ENCODE data around the gene BCL2L2.

GRCh38 chr14:23302290-23303225 is 4.1 kb upstream of the BCL2L2 start, which contains the start of gene PPP1R3E:
- TF ChIP-seq, protein P1, sequence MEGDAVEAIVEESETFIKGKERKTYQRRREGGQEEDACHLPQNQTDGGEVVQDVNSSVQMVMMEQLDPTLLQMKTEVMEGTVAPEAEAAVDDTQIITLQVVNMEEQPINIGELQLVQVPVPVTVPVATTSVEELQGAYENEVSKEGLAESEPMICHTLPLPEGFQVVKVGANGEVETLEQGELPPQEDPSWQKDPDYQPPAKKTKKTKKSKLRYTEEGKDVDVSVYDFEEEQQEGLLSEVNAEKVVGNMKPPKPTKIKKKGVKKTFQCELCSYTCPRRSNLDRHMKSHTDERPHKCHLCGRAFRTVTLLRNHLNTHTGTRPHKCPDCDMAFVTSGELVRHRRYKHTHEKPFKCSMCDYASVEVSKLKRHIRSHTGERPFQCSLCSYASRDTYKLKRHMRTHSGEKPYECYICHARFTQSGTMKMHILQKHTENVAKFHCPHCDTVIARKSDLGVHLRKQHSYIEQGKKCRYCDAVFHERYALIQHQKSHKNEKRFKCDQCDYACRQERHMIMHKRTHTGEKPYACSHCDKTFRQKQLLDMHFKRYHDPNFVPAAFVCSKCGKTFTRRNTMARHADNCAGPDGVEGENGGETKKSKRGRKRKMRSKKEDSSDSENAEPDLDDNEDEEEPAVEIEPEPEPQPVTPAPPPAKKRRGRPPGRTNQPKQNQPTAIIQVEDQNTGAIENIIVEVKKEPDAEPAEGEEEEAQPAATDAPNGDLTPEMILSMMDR (IDR thresholded peaks at IDR 0.05), result no peak
- TF ChIP-seq POLR2A (IDR thresholded peaks at IDR 0.05), result peak in 1 of 2 donors; percentile 56
